GM23338 (cell line): ENCODE measurements around the gene PPY. TPM values are rescaled to one million over a fixed set of nuclear protein-coding genes. Genes with fewer than 3 reads are reported as not detected.

ENCODE experiments used
- ATAC-seq: fragments of 200-7000 bp; cut with Tn5 transposase; 3 replicates; pipeline ENCODE4 v1.9.1; 2020
- DNase-seq: peaks from one replicate; pipeline ENCODE4 v3.0.0-alpha.2; 2015; ENCODE audit warnings: low spot score
- H2AFZ ChIP-seq: fragments of 200-600 bp; sonication (generic); 2 replicates; pipeline ENCODE4 v1.8.0; 2016; ENCODE audit warnings: antibody characterized with exemption, mild to moderate bottlenecking, moderate library complexity
- H3F3A ChIP-seq: fragments of 200-600 bp; sonication (generic); replicated peaks from 2 replicates; pipeline ENCODE4 v1.8.0; 2017; ENCODE audit warnings: antibody characterized with exemption, mixed run types, low read depth
- H3K27ac ChIP-seq: fragments of 200-600 bp; sonication (generic); 2 replicates; pipeline ENCODE4 v1.6.1; 2016; ENCODE audit warnings: low read depth
- H3K27me3 ChIP-seq: fragments of 200-600 bp; sonication (generic); 2 replicates; pipeline ENCODE4 v1.8.0; 2016; ENCODE audit warnings: mild to moderate bottlenecking, mixed run types, moderate library complexity; ENCODE audit not compliant: insufficient read depth
- H3K36me3 ChIP-seq: fragments of 200-600 bp; sonication (generic); 2 replicates; pipeline ENCODE4 v1.8.0; 2016; ENCODE audit warnings: mild to moderate bottlenecking; ENCODE audit not compliant: insufficient read depth
- H3K4me1 ChIP-seq: fragments of 200-600 bp; sonication (generic); 2 replicates; pipeline ENCODE4 v1.8.0; 2016; ENCODE audit warnings: mild to moderate bottlenecking, moderate library complexity; ENCODE audit not compliant: insufficient read depth
- H3K4me2 ChIP-seq: fragments of 200-600 bp; sonication (generic); 2 replicates; pipeline ENCODE4 v1.7.1; 2017; ENCODE audit warnings: mixed run types
- H3K4me3 ChIP-seq: fragments of 200-600 bp; sonication (generic); 2 replicates; pipeline ENCODE4 v1.6.1; 2016; ENCODE audit warnings: mixed run types
- H3K79me2 ChIP-seq: fragments of 200-600 bp; sonication (generic); replicated peaks from 2 replicates; pipeline ENCODE4 v1.8.0; 2017; ENCODE audit warnings: mild to moderate bottlenecking; ENCODE audit not compliant: insufficient read depth
- H3K9me2 ChIP-seq: fragments of 200-600 bp; sonication (generic); 2 replicates; pipeline ENCODE4 v1.8.0; 2017; ENCODE audit not compliant: insufficient read depth
- H4K20me1 ChIP-seq: fragments of 200-600 bp; sonication (generic); replicated peaks from 2 replicates; pipeline ENCODE4 v1.8.0; 2017; ENCODE audit warnings: mild to moderate bottlenecking; ENCODE audit not compliant: insufficient read depth
- H3K27ac Mint-ChIP-seq: 2 replicates; pipeline ENCODE4 v1.8.0; 2020; ENCODE audit warnings: inconsistent platforms, mild to moderate bottlenecking, moderate library complexity, mixed read lengths
- H3K27me3 Mint-ChIP-seq: 3 replicates; pipeline ENCODE4 v1.8.0; 2022; ENCODE audit warnings: low read depth, mild to moderate bottlenecking, moderate library complexity, mixed read lengths, inconsistent platforms; ENCODE audit not compliant: insufficient read depth, poor library complexity
- H3K36me3 Mint-ChIP-seq: 3 replicates; pipeline ENCODE4 v1.8.0; 2021; ENCODE audit warnings: low read depth, mild to moderate bottlenecking, inconsistent platforms, moderate library complexity, mixed read lengths
- H3K4me1 Mint-ChIP-seq: 3 replicates; pipeline ENCODE4 v1.8.0; 2020; ENCODE audit warnings: mild to moderate bottlenecking, inconsistent platforms, mixed read lengths
- H3K4me3 Mint-ChIP-seq: 3 replicates; pipeline ENCODE4 v1.8.0; 2021; ENCODE audit warnings: moderate library complexity, mild to moderate bottlenecking, inconsistent platforms, mixed read lengths
- H3K9me3 Mint-ChIP-seq: 3 replicates; pipeline ENCODE4 v1.8.0; 2020; ENCODE audit warnings: moderate library complexity, mild to moderate bottlenecking, inconsistent platforms, mixed read lengths
- CREB1 ChIP-seq: fragments of 250-450 bp; sonication (Bioruptor Pico); IDR thresholded peaks from 2 replicates; pipeline ENCODE4 v1.5.0; 2020; ENCODE audit warnings: low read depth, mild to moderate bottlenecking, moderate library complexity
- CTCF ChIP-seq, 2 experiments: fragments of 200-600 bp in 1 of 2; sonication (generic) in 1 of 2; conservative IDR thresholded peaks; 2 replicates each; pipeline versions ENCODE4 v1.5.1 to v1.6.1; 2016 to 2017; ENCODE audit warnings: antibody characterized with exemption in 2 of 2, low read depth in 2 of 2, mild to moderate bottlenecking in 2 of 2, moderate library complexity in 1 of 2
- ETS1 ChIP-seq: IDR thresholded peaks from 2 replicates; pipeline ENCODE4 v1.6.1; 2016; ENCODE audit warnings: antibody characterized with exemption
- EZH2 ChIP-seq: fragments of 200-600 bp; sonication (generic); IDR thresholded peaks from one replicate; pipeline ENCODE4 v1.8.0; 2017; ENCODE audit warnings: antibody characterized with exemption, mild to moderate bottlenecking, low read depth; ENCODE audit not compliant: unreplicated experiment
- EZH2phosphoT487 ChIP-seq: fragments of 200-600 bp; sonication (generic); IDR thresholded peaks from one replicate; pipeline ENCODE4 v1.8.1; 2018; ENCODE audit warnings: antibody characterized with exemption; ENCODE audit not compliant: unreplicated experiment
- JUNB ChIP-seq: IDR thresholded peaks from one replicate; pipeline ENCODE4 v1.6.1; 2016; ENCODE audit warnings: antibody characterized with exemption; ENCODE audit not compliant: unreplicated experiment
- NANOG ChIP-seq: IDR thresholded peaks from 2 replicates; pipeline ENCODE4 v1.6.1; 2016; ENCODE audit warnings: antibody characterized with exemption, borderline replicate concordance
- POLR2AphosphoS5 ChIP-seq: IDR thresholded peaks from 2 replicates; pipeline ENCODE4 v1.6.1; 2016; ENCODE audit warnings: antibody characterized with exemption, low read depth
- REST ChIP-seq: IDR thresholded peaks from one replicate; pipeline ENCODE4 v1.6.1; 2018; ENCODE audit warnings: antibody characterized with exemption; ENCODE audit not compliant: unreplicated experiment
- STAT1 ChIP-seq: IDR thresholded peaks from one replicate; pipeline ENCODE4 v1.6.1; 2016; ENCODE audit warnings: antibody characterized with exemption; ENCODE audit not compliant: unreplicated experiment
- ZNF114 ChIP-seq: fragments of 250-450 bp; sonication (Bioruptor Pico); IDR thresholded peaks from 2 replicates; pipeline ENCODE4 v1.5.0; 2020; ENCODE audit warnings: mild to moderate bottlenecking, moderate library complexity
- ZNF331 ChIP-seq: fragments of 250-450 bp; sonication (Bioruptor Pico); IDR thresholded peaks from 2 replicates; pipeline ENCODE4 v1.5.0; 2020; ENCODE audit warnings: low read depth, mild to moderate bottlenecking, moderate library complexity
- ZNF462 ChIP-seq: fragments of 250-450 bp; sonication (Bioruptor Pico); IDR thresholded peaks from 2 replicates; pipeline ENCODE4 v1.5.0; 2020; ENCODE audit warnings: mild to moderate bottlenecking, moderate library complexity
- polyA plus RNA-seq: library from polyadenylated mRNA; unstranded; fragments of >200 nt; fragmentation: Nextera tagmentation; extraction: Ambion mirVana; gene quantifications from 2 replicates; pipeline ENCODE4 v1.2.1, GENCODE V29; 2016
- total RNA-seq: library from RNA; depleted of rRNA; stranded (reverse); fragments of >200 nt; shearing (Covaris generic); gene quantifications from 2 replicates; pipeline ENCODE4 v1.2.3, GENCODE V29; 2014

PPY gene
- total and polyA plus RNA-seq, 2 experiments from 2014 or later: 0.94 TPM; not detected in 1

- H3K4me1 ChIP-seq: peaks cover 20% of the 10 kb centered on the region
- Mint-ChIP-seq H3K4me1 (peaks cover 15% of the 10 kb centered on the region), H3K27me3 (peaks cover 29% of the 10 kb centered on the region), H3K9me3 (no peaks in the 10 kb centered on the region), H3K36me3 (no peaks in the 10 kb centered on the region), H3K4me3 (no peak overlapping the region), H3K27ac (no peak overlapping the region)
- H3K27me3 ChIP-seq: peaks cover 38% of the 10 kb centered on the region
- H3K9me2 ChIP-seq: no peaks in the 10 kb centered on the region
- no peaks in the 10 kb centered on the region; the same call in 1 of the 2 replicates for H4K20me1 ChIP-seq
- no peak overlapping the region for H3K27ac ChIP-seq
- H3K4me3 ChIP-seq: no peak overlapping the region
- H2AFZ ChIP-seq: no peak overlapping the region
- ATAC-seq (no peak), DNase-seq (no peak)
- H3K36me3 ChIP-seq: no peaks in the 10 kb centered on the region
- no peaks in the 10 kb centered on the region for H3F3A ChIP-seq
- no peak overlapping the region for H3K4me2 ChIP-seq
- TF ChIP-seq POLR2AphosphoS5: no peak
- TF ChIP-seq EZH2phosphoT487: no peak
- TF ChIP-seq EZH2: no peak
- no peak for TF ChIP-seq NANOG
- no peak for TF ChIP-seq ZNF462
- TF ChIP-seq ZNF114 (CRISPR knock-in tag): no peak
- TF ChIP-seq CTCF (conservative IDR thresholded peaks at IDR 0.05; ENCODE audit: low read depth in 2 of 2): no peak
- TF ChIP-seq REST: no peak
- no peak for TF ChIP-seq ZNF331 (CRISPR knock-in tag)
- no peak for TF ChIP-seq JUNB
- no peak for TF ChIP-seq STAT1
- TF ChIP-seq CREB1 (CRISPR knock-in tag): no peak
- TF ChIP-seq ETS1: no peak
- no peaks in the 10 kb centered on the region for H3K79me2 ChIP-seq
These were observed 32.6 kb downstream of the PPY start for GRCh38 chr17:43909537-43910231.
